ENCODE data around the gene TRIM25.

TRIM25 gene

GRCh38 chr17:56851008-56851407 lies 62.8 kb downstream of the TRIM25 start:
- no peak for DNase-seq

GRCh38 chr17:56850591-56850990 lies 63.3 kb downstream of the TRIM25 start:
- no peak for DNase-seq

GRCh38 chr17:56849131-56849530 lies 64.7 kb downstream of the TRIM25 start:
- no peak for DNase-seq

DNA sequence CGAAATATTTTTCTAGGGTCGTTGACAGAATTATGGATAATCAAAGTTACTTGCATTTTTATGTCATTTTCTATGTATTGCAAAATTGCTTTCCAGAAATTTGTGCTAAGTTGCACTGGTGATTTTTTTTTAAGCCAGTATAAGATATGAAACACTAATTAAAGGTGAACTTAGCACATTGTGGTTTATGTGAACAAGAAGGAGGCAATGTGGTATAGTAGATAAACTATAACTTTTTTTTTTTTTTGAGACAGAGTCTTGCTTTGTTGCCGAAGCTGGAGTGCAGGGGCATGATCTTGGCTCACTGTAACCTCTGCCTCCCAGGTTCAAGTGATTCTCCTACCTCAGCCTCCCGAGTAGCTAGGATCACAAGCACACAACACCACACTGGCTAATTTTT lies 66.7 kb downstream of the TRIM25 start:
- DNase-seq = no peak

GRCh38 chr17:56845934-56846333 lies 67.9 kb downstream of the TRIM25 start:
- DNase-seq = no peak

DNA sequence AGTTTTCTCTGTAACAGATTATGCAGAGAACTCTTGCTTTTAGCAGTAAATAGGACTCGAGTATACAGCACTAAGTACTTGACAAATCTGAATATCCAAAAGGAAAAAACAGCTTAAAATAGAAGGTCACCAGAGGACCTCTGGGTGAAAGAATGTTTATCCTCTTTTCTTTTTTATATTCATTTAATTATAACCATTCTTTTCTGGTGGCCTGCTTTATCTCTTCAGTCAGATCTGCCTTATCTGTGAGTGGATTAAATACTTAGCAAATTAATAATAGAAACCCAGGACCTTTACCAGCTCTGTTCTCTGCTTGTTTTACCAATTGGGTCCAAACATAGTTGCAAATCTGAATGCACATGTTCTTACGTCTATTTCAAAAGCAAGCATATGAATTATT lies 71.3 kb downstream of the TRIM25 start:
- DNase-seq = no peak

- DNase-seq = no peak
These were observed 75.2 kb downstream of the TRIM25 start for GRCh38 chr17:56838687-56839086.

Data from activated naive CD4-positive, alpha-beta T cell treated with Interleukin-2 at 50 U/mL for 16 hours (primary cell).